Choroid plexus epithelial cell (primary cell): ENCODE data around the gene WBP1L.
"Not testable (repeated sequence)": the region's sequence is repeated elsewhere in the genome, so short reads cannot be mapped to it uniquely, and the experiment has no call there.

Experiments
- DNase-seq: peaks from one replicate; pipeline ENCODE4 v3.0.0-alpha.2; 2010; ENCODE audit warnings: low read depth
- H3K4me3 ChIP-seq: 2 replicates; pipeline ENCODE4 v1.5.1; 2011; ENCODE audit warnings: low read depth, mild to moderate bottlenecking, control low read depth, low read length, moderate library complexity
- TF ChIP-seq, protein P1 (sequence below): conservative IDR thresholded peaks from 2 replicates; pipeline ENCODE4 v1.5.1; 2011; ENCODE audit warnings: low read depth, mild to moderate bottlenecking, control low read depth, inconsistent platforms, low read length, moderate library complexity

WBP1L gene

DNA sequence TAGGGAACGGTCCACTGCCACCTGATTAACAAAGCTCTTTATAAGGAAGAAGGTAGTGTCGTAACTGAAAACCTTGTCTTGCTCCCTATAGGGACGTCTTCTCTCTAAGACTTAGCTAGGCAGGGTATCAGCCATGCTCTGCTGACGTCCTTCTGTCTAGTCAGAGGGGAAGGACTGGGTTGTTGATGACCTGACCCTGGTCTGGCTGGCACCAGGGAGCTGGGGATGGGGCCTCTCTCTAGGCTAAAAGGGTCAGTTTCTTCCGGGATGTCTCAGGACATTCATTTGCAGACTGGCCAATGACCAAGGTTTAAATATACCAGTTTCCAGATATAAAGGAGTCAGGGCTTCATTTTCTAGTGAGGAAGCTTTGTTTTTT, 83.8 kb downstream of the WBP1L start:
- TF ChIP-seq, protein P1, sequence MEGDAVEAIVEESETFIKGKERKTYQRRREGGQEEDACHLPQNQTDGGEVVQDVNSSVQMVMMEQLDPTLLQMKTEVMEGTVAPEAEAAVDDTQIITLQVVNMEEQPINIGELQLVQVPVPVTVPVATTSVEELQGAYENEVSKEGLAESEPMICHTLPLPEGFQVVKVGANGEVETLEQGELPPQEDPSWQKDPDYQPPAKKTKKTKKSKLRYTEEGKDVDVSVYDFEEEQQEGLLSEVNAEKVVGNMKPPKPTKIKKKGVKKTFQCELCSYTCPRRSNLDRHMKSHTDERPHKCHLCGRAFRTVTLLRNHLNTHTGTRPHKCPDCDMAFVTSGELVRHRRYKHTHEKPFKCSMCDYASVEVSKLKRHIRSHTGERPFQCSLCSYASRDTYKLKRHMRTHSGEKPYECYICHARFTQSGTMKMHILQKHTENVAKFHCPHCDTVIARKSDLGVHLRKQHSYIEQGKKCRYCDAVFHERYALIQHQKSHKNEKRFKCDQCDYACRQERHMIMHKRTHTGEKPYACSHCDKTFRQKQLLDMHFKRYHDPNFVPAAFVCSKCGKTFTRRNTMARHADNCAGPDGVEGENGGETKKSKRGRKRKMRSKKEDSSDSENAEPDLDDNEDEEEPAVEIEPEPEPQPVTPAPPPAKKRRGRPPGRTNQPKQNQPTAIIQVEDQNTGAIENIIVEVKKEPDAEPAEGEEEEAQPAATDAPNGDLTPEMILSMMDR: no peak
- no peak overlapping the region for H3K4me3 ChIP-seq
- no peak for DNase-seq

DNA sequence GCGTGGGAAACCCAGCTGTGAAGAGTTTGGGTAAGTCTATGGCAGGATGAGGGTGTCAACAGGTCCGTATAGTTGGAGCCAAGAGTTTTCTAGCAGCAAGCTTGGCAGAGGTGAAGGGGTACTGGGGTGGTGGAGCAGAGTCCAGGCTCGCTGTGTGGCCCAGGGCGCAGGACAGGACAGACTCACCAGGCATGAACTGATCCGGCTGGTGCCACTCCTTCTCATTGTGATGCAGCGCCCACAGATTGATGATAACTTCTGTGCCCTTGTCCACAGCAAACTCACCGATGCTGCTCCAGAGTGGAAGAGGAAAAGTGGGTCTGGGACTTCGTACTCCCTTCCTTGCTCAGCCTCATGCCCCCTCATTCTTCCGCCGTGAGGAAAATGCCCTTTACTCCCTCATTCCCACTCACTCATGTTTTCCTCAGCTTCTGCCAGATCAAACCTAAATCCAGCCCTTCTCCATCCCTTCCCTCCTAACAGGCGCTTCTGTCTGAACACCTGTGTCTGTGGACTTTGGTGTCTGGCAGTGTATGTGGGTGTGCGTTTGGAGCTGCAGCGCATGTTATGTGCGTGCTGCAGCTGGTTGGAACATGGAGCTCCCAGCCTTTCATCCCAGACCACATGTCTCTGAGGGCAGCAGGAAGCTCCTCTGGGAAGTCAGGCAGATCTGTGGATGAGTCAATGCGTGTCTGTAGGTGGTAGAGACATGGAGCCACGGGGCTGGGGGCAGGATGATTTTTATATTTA, 87.7 kb downstream of the WBP1L start:
- no peak overlapping the region for H3K4me3 ChIP-seq
- TF ChIP-seq, protein P1: no peak
- no peak for DNase-seq

DNA sequence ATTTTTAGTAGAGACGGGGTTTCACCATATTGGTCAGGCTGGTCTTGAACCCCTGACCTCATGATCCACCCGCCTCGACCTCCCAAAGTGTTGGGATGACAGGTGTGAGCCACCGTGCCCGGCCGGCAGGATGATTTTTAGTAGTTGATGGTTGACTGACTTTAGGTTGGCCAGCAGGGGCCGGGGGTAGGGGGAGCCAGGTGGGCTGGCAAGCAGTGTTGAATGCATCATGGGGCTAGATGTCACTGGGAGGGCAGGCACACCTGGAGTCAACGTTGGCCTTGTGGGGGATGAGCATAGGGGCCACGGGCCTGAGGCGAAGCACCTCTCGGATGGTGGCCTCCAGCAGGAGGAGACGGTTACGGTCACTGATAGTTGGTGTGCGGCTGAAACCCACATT, 88.5 kb downstream of the WBP1L start:
- DNase-seq: no peak
- no peak overlapping the region for H3K4me3 ChIP-seq
- TF ChIP-seq, protein P1: no peak

DNA sequence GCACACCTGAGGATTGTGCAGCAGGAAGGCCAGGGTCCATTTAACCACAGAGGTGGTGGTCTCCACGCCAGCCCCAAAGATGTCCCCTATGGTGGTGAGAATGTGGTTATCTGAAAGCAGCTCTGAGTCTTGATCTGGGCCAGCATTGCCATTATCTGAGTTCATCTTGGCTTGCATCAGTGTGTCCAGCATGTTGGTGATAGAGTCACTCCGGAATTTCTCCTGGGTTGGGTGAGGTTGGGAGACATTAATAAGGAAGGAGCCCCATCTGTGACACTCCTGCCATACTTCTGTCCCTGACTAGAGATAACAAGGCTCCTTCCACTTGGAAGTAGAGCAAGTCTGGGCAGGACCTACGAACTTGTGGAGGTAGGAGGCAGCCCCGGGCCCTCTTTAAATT, 89.2 kb downstream of the WBP1L start:
- no peak overlapping the region for H3K4me3 ChIP-seq
- TF ChIP-seq, protein P1: no peak
- DNase-seq: no peak

DNA sequence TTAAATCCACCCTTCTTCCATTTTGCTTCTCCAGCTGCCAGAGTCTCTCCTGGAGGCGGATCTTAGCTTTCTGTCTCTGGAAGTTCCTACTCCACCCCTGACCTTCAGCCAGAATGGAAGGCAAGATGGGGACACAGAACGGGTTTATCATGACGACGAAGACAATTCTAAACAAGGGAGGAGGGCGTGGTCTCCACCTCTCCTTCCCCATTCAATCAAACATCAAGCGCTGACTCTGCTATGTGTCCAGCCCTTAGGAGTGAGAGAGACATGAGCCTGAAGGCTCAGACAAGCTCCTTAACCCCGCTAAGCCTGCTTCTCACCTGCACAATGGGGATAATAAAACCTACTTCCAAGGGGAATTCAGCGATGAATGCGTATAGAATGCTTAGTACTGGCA, 90.4 kb downstream of the WBP1L start:
- no peak for DNase-seq
- TF ChIP-seq, protein P1: no peak
- no peak overlapping the region for H3K4me3 ChIP-seq

DNA sequence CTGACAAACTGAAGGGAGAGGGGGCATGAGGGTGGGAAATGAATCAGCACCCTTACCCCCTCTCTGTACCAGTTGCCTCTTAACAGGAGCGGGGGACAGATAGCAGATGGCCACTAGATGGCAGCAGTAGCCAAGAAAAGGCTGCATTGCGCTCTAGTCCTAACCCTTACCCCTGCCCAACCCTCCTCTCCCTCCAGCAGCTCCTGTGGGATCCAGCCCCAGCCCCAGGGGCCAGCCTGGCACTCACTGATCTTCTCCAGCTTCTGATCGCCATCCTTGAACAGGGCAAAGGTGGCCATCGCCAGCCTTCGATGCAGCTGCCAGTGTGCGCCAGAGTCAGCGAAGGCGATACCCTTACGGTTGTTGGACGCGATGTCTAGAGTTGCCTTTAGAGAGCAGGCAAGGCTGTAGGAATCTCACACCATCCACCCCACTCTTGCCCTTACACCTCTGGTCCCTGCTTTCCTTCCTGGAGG, 91.3 kb downstream of the WBP1L start:
- DNase-seq: peak; percentile 83
- H3K4me3 ChIP-seq: no peak overlapping the region
- TF ChIP-seq, protein P1: peak; percentile 92

DNA sequence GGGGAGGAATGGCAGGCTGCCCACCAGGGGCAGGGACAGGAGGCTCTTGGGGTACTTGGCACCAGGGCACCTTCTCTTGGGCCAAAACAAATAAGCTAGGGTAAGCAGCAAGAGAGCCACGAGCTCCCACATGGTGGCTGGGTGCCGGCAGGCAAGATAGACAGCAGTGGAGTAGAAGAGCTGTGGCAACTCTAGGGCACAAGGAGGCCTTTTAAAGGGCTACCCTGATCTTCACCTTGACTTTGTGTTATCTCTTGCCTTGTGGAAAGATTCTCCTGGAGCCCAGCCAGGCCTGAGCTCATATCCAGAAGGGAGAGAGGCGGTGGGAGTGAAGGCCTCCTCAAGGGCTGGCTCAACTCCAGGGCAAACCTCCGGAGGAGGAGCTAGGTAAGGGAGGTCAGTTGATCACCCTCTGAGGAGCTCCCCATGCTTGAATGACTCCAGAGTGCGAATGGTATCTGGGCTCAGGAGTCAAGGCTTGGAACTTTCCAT, 93.5 kb downstream of the WBP1L start, which contains the start of gene CYP17A1:
TSS of gene CYP17A1 (minus strand) at position 184 of the 492 bp plus-strand sequence. CDS start at position 132, 52 bp downstream.
- peak; percentile 63 for DNase-seq

DNA sequence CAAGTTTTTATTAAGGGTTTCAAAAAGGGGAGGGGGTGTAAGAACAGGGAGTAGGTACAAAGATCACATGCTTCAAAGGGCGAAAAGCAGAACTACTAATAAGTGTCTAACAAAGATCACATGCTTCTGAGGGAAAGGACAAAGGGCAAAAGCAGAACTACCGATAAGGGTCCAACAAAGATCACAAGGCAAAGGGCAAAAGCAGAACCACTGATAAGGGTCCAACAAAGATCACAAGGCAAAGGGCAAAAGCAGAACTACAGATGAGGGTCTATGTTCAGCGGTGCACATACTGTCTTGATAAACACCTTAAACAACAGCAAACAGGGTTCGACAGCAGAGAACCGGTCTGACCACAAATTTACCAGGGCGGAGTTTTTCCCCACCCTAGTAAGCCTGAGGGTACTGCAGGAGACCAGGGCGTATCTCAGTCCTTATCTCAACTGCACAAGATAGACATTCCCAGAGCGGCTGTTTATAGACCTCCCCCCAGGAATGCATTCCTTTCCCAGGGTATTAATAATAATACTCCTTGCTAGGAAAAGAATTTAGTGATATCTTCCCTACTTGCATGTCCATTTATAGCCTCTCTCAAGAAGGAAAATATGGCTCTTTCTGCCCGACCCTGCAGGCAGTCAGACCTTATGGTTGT, 94.7 kb downstream of the WBP1L start:
- DNase-seq: not testable (repeated sequence)

More for the DNA sequence above, 93.5 kb downstream of the WBP1L start, which contains the start of gene CYP17A1:
- TF ChIP-seq, protein P1: no peak
- no peak within 1 kb of the TSS for H3K4me3 ChIP-seq

More for the DNA sequence above, 94.7 kb downstream of the WBP1L start:
- H3K4me3 ChIP-seq: not testable (repeated sequence)
